OCI-LY1 (cell line): ENCODE measurements around the gene SYT14.

Experiments used
- H2AFZ ChIP-seq: fragments of 200-600 bp; sonication (generic), shearing (Covaris generic); 2 replicates; pipeline ENCODE4 v1.6.0; 2014; ENCODE audit warnings: antibody characterized with exemption, mild to moderate bottlenecking, low read length
- H3F3A ChIP-seq: fragments of 200-600 bp; sonication (generic), shearing (Covaris generic); 2 replicates; pipeline ENCODE4 v1.6.0; 2014; ENCODE audit warnings: mild to moderate bottlenecking, antibody characterized with exemption, low read length, moderate library complexity; ENCODE audit not compliant: insufficient read depth
- H3K27ac ChIP-seq: fragments of 200-600 bp; sonication (generic); 2 replicates; pipeline ENCODE4 v1.5.1; 2014; ENCODE audit warnings: low read length, mixed run types, mild to moderate bottlenecking, low read depth; ENCODE audit not compliant: poor library complexity, severe bottlenecking
- H3K27me3 ChIP-seq: fragments of 200-600 bp; sonication (generic); 2 replicates; pipeline ENCODE4 v1.6.0; 2014; ENCODE audit warnings: antibody characterized with exemption, mild to moderate bottlenecking, low read length, moderate library complexity; ENCODE audit not compliant: insufficient read depth
- H3K36me3 ChIP-seq: fragments of 200-600 bp; sonication (generic); 2 replicates; pipeline ENCODE4 v1.6.1; 2014; ENCODE audit warnings: mild to moderate bottlenecking, antibody characterized with exemption, low read length, moderate library complexity, mixed read lengths; ENCODE audit not compliant: insufficient read depth
- H3K4me1 ChIP-seq: fragments of 200-600 bp; sonication (generic); 2 replicates; pipeline ENCODE4 v1.5.1; 2014; ENCODE audit warnings: mild to moderate bottlenecking, low read length, moderate library complexity; ENCODE audit not compliant: insufficient read depth, severe bottlenecking
- H3K4me2 ChIP-seq: fragments of 200-600 bp; sonication (generic), shearing (Covaris generic); 2 replicates; pipeline ENCODE4 v1.6.1; 2014; ENCODE audit warnings: low read length
- H3K4me3 ChIP-seq: fragments of 200-600 bp; sonication (generic); 2 replicates; pipeline ENCODE4 v1.5.1; 2014; ENCODE audit warnings: low read length, low read depth, mild to moderate bottlenecking, mixed read lengths; ENCODE audit not compliant: poor library complexity, severe bottlenecking
- H3K79me2 ChIP-seq: fragments of 200-600 bp; shearing (Covaris generic); 2 replicates; pipeline ENCODE4 v1.6.1; 2016; ENCODE audit warnings: mixed run types, low read length, mixed read lengths; ENCODE audit not compliant: insufficient read depth
- H3K9ac ChIP-seq: fragments of 200-600 bp; sonication (generic), shearing (Covaris generic); 2 replicates; pipeline ENCODE4 v1.6.1; 2014; ENCODE audit warnings: mild to moderate bottlenecking, low read length, mixed read lengths
- H3K9me2 ChIP-seq: fragments of 200-600 bp; sonication (generic), shearing (Covaris generic); 2 replicates; pipeline ENCODE4 v1.6.1; 2014; ENCODE audit warnings: low read depth, mild to moderate bottlenecking, low read length, mixed read lengths
- H3K9me3 ChIP-seq: fragments of 200-600 bp; shearing (Covaris generic); 2 replicates; pipeline ENCODE4 v1.6.1; 2014; ENCODE audit warnings: low read length, mixed read lengths
- H4K20me1 ChIP-seq: fragments of 200-600 bp; sonication (generic), shearing (Covaris generic); 2 replicates; pipeline ENCODE4 v1.6.0; 2016; ENCODE audit warnings: mild to moderate bottlenecking, low read length; ENCODE audit not compliant: insufficient read depth
- CTCF ChIP-seq: fragments of 200-600 bp; sonication (generic), shearing (Covaris generic); IDR thresholded peaks from 2 replicates; pipeline ENCODE4 v1.5.1; 2017; ENCODE audit warnings: mild to moderate bottlenecking, antibody characterized with exemption, low read length, moderate library complexity, mixed read lengths
- EZH2 ChIP-seq: fragments of 200-600 bp; sonication (generic), shearing (Covaris generic); IDR thresholded peaks from 2 replicates; pipeline ENCODE4 v1.8.0; 2017; ENCODE audit warnings: borderline replicate concordance, mixed run types, mild to moderate bottlenecking, antibody characterized with exemption, low read length, moderate library complexity, mixed read lengths

The SYT14 gene

GRCh38 chr1:210070531-210070930 is 132.5 kb downstream of the SYT14 start:
- H3K9me2 ChIP-seq: no peaks in the 10 kb centered on the region
- no peaks in the 10 kb centered on the region for H3K4me1 ChIP-seq
- no peak overlapping the region for H3K4me3 ChIP-seq
- H3F3A ChIP-seq: no peaks in the 10 kb centered on the region
- no peaks in the 10 kb centered on the region for H3K79me2 ChIP-seq
- H3K9me3 ChIP-seq: no peaks in the 10 kb centered on the region
- H4K20me1 ChIP-seq: no peaks in the 10 kb centered on the region
- no peak overlapping the region for H3K27ac ChIP-seq
- no peaks in the 10 kb centered on the region for H3K27me3 ChIP-seq
- H3K9ac ChIP-seq: no peak overlapping the region
- no peak overlapping the region for H2AFZ ChIP-seq
- no peak for TF ChIP-seq EZH2
- no peak for TF ChIP-seq CTCF
- H3K4me2 ChIP-seq: no peak overlapping the region
- no peaks in the 10 kb centered on the region for H3K36me3 ChIP-seq

DNA sequence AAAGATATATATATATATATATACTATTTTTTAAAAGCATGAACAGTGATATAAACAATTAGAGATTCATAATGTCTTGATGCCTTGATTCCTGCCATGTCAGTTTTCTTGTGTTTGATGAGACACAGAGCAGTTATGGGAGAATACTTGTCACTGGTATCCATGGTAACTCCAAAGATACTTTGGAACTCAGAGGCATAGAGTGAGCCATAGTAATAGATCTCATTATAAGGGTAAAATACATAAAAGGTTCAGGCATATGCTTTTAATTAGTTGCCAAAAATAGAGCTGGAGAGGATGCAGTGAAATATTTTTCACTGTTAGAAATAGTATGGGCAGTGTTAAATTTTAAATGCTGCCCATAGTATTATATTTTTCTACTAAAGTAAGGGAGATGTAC is 134.1 kb downstream of the SYT14 start:
- H3K4me2 ChIP-seq: no peak overlapping the region

DNA sequence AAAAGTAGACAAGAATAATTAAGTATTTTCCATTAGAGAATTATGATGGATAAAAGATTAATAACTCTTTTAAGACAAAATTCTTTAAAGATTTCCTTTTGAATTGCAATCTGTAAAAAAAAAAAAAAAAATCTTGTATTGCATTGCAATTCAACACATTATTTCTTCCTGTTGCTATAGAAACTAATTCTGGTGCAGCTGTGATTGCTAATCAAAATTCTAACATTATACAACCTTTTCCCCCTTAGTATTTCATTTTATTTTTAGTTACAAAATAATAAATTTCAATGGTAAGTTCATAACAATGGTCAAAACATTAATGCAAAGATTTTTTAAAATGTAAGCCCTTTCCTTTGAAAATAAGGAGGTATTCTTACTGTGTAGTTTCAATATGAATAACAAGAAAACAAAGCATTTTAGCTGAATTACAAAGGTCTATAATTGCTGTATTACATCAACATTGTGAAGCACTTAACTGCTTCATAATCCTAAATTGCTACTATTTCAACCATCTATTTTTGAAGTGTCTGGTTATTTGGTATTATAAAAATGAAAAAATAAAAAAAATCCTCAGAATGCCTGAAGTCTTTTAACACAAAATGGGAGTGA is 135.0 kb downstream of the SYT14 start:
- Histone ChIP-seq H3K9ac (no peak overlapping the region), H4K20me1 (no peaks in the 10 kb centered on the region), H2AFZ (no peak overlapping the region), H3F3A (no peaks in the 10 kb centered on the region), H3K9me2 (no peaks in the 10 kb centered on the region), H3K27ac (no peak overlapping the region), H3K4me1 (no peaks in the 10 kb centered on the region), H3K27me3 (no peaks in the 10 kb centered on the region), H3K4me2 (no peak overlapping the region), H3K4me3 (no peak overlapping the region), H3K9me3 (no peaks in the 10 kb centered on the region), H3K79me2 (no peaks in the 10 kb centered on the region), H3K36me3 (no peaks in the 10 kb centered on the region)
- TF ChIP-seq EZH2 (no peak), CTCF (no peak)

More for the DNA sequence above, 134.1 kb downstream of the SYT14 start:
- Histone ChIP-seq H3K4me3 (no peak overlapping the region), H3K79me2 (no peaks in the 10 kb centered on the region), H3F3A (no peaks in the 10 kb centered on the region), H3K27ac (no peak overlapping the region), H3K4me1 (no peaks in the 10 kb centered on the region), H3K27me3 (no peaks in the 10 kb centered on the region), H3K9me3 (no peaks in the 10 kb centered on the region), H3K9ac (no peak overlapping the region), H2AFZ (no peak overlapping the region), H3K9me2 (no peaks in the 10 kb centered on the region), H3K36me3 (no peaks in the 10 kb centered on the region), H4K20me1 (no peaks in the 10 kb centered on the region)
- TF ChIP-seq EZH2: no peak
- TF ChIP-seq CTCF: no peak
